GM21825 (cell line): Measurements from ENCODE around the gene SWT1.
A peak's percentile ranks its signal among the peaks of the same experiment; 100 is the strongest.
"Not testable (repeated sequence)": the region's sequence is repeated elsewhere in the genome, so short reads cannot be mapped to it uniquely, and the experiment has no call there.

ENCODE experiments used
- ATAC-seq: cut with Tn5 transposase; IDR thresholded peaks from one replicate; pipeline ENCODE4 v1.9.1; 2021; ENCODE audit warnings: mild to moderate bottlenecking, moderate library complexity; ENCODE audit not compliant: unreplicated experiment

Gene SWT1

DNA sequence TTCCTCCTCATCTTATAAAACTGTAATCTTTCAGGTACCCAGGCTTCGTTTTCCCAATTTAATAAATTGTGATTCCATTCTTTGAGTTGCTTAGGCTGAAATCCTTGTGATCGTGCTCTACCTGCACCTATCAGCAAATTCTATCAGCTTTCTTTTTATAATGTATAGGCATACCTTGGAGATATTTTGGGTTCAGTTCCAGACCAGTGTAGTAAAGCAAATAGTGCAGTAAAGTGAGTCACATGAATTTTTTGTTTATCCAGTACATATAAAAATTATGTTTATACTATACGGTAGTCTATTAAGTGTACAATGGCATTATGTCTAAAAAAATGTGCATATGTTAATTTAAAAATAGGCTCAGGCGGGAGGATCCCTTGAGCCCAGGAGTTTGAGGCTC is 5.5 kb downstream of the SWT1 start:
- ATAC-seq, result no peak

DNA sequence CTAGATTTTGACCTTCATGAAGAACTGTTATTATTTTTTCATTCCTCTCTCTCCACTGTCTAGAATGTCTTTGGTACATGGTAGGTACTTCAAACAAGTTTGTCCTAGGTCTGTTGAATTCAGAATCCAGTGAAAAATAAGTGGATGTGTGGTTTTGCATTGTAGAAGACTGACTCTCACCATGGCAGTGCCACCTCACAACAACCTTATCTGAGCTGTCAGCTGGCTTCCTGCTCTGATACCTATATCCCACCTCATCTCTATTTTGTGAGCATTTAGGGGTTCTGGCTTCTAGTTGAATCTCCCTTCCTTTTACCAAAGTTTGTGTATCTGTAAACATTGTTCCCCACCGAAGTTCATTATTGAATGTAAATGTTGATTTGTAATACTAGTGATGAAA is 9.1 kb downstream of the SWT1 start:
- ATAC-seq, result no peak

DNA sequence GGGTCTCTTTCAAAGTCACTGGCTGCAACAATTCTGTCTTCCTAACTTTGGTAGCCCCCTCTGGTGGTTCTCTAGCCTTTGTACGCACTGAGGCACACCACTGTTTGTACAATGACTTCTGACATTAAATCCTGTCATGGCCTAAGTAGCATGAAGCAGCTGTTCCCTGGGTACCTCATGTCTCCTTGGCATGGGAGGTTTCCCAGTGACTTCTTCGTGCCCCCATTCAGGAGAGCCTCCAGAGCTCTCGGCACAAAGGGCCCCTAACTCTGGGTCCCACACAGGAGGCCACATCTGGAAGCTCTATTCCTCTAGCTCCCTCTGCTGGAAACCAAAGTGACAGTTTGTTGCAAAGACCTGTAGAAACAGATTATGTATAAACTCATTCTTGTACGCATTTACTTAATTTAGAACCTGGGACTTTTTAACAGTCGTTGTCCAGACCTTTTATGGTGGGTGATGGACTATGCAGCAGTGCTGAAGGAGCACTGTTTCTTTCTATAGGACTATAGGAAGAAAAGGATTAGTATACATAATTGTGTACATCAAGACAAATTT is 13.4 kb downstream of the SWT1 start:
- peak; percentile 88 for ATAC-seq

DNA sequence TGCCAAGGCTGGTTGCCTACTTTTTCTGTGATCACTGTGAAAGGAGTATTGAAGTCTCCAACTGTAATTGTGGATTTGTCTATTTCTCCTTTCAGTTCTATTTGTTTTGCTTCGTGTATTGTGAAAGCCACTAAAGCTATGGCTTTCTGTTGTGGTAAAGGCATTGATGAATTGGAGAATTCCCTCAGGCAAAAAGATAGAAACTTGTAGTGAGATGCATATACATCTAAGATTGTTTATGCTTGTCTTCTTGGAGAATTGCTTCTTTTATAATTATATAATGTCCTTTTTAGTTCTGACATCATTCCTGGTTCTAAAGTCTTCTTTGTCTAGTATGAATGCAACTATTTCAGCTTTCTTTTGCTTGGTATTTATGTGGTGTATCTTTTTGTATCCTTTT is 36.8 kb downstream of the SWT1 start:
- no peak for ATAC-seq

DNA sequence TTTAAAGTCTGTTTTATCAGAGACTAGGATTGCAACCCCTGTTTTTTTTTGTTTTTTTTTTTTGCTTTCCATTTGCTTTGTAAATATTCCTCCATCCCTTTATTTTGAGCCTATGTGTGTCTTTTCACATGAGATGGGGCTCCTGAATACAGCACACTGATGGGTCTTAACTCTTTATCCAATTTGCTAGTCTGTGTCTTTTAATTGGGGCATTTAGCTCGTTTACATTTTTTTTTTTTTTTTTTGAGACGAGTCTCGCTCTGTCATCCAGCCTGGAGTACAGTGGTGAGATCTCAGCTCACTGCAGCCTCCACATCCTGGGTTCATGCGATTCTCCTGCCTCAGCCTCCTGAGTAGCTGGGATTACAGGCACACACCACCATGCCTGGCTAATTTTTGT is 41.7 kb downstream of the SWT1 start:
- not testable (repeated sequence) for ATAC-seq

DNA sequence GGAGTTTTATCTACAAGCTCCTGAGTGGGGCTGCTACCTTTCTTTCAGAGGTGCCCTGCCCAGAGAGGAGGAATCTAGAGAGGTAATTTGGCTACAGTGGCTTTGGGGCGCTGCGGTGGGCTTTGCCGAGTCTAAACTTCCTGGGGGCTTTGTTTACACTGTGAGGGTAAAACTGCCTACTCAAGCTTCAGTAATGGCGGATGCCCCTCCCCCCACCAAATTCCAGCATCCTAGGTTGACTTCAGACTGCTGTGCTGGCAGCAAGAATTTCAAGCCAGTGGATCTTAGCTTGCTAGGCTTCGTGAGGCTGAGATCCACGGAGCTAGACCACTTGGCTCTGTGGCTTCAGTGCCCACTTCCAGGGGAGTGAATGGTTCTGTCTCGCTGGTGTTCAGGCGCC is 43.9 kb downstream of the SWT1 start:
- no peak for ATAC-seq

DNA sequence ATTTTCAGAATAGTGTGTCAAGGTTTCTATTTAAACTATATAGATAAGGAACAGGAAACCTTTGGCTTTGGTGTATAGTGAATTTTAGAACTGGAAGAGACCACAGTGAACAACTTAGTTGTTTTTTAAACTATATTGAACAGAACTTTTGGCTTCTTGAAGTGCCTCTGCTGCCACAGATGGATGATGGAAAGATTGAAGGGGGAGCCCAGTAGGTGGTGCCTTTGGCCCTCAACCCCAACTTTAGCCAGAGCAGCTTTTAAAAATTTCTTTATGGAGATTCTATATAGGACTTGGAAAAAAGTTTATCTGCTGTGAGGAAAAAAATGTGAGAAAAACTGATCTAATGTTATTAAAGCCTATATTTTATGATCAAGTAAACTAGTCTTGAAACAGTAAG is 50.2 kb downstream of the SWT1 start:
- no peak for ATAC-seq

DNA sequence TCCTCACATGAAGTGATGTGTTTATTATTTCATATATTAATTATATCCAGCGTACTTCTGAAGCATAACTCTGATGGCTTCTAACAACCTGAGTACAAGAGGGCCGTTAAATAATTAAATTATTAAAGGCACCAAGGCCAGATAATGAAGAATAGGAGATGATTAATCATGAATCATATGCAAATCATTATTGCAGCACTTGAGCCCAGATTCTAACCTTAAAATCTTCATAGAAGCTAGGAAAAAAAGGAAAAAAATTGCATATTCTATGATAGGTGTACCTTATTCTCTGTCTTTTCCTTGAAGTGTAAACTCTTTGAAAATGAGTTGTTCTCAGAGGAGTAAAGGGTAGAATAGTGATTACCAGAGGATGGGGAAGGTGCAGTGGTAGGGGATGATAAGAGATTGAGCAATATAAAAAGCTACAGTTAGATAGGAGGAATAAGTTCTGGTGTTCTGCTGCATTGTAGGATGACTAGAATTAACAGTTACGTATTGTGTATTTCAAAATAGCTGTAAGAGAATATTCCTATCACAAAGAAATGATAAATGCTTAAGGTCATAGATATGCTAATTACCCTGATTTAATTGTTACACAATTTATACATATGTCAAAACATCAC is 51.1 kb downstream of the SWT1 start:
- no peak for ATAC-seq

DNA sequence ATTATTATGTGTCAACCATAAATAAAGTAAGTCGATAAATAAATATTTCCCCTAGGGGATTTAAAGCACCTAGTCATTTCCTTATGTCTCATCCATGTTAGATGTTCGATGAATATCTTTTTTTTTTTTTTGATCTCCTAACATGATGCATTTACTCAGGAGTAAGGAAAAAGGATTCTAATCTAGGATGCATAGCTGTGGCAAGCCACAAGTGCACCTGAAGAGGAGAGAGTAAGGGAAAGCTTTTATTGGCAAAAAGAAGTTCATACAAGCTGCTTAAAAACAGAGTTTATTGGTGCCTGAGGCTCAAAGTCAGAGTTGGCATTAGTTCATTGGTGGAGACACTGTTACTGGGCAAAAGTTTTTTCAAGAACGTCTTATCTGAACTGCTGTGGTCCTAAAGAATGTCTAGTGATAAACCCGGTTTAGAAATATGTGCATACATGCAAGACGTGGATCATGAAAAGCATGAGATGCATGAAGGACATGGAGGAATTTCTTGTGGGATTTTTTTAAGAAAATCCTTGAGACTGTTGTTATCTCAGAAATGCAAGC is 51.7 kb downstream of the SWT1 start:
- ATAC-seq, result no peak

DNA sequence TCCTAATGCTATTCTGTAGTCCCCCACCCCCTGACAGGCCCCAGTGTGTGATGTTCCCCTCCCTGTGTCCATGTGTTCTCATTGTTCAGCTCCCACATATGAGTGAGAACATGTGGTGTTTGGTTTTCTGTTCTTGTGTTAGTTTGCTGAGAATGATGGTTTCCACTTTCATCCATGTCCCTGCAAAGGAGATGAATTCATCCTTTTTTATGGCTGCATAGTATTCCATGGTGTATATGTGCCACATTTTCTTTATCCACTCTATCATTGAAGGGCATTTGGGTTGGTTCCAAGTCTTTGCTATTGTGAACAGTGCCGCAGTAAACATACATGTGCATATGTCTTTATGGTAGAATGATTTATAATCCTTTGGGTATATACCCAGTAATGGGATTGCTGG is 52.4 kb downstream of the SWT1 start:
- ATAC-seq, result not testable (repeated sequence)

DNA sequence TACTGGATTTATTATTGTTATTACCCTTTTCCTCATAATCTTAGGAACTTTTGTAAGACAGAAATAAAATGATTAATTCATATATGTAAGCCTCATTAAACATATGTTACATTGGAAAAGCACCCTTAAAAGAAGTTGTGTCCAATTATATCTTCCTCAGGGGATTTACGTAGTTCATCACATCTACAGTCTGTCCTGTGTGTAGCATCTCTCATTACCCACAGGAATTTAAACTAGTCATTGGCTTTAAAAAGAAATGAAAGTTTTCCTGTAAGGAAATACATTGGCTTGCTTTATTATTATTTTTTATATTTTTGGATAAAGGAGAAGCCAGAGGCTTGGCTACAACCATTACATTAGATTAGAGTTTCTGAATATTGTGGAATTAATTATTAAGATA is 56.1 kb downstream of the SWT1 start:
- no peak for ATAC-seq

DNA sequence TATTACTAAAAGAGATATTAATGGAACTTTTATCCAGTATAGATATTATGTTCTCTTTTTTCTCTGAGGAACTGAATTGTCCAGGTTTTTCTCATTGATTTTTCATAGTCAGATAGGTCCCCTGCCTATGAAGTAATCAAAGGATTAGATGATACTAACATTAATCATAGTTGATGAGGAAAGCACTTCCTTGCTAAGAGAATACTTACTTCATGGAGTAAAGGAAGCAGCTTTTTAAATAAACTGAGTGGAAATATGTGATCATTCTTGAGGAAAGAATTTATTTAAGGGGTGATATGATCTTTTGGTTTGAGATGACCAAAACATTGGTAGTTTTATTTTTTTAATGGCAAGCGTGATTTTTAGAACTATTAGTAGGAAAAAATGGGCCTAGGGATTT is 58.9 kb downstream of the SWT1 start:
- no peak for ATAC-seq

DNA sequence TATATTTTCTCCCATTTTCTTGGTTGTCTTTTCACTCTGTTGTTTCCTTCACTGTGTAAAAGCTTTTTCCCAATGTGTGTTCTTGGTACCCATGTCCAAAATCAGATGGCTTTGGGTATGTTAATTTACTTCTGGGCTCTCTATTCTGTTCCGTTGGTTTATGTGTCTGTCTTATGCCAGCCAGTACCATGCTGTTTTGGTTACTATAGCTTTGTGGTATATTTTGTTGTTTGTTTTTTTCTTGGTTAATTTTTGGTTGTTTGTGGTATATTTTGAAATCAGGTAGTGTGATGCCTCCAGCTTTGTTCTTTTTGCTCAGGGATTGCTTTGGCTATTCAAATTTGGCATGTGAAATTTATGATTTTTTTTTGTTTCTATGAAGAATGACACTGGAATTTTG is 67.2 kb downstream of the SWT1 start:
- no peak for ATAC-seq

DNA sequence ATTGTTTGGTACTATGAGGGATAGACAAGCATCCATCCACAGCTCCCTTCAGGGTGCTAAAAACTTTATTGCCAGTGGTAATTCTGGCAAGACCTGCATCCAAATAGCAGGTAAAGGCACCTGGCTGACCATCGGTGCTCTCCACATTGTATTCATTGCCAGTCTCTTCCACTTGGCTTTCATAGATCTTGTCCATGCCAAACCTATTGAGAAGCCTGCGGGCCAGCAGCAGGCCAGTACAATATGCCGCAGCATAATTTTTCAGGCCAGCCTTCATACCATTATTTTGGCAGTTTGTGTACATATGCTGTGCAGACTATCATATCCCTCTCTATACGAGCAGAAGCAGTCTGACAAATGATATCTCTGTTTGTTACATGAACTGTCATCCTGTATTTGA is 70.2 kb downstream of the SWT1 start:
- ATAC-seq, result no peak

DNA sequence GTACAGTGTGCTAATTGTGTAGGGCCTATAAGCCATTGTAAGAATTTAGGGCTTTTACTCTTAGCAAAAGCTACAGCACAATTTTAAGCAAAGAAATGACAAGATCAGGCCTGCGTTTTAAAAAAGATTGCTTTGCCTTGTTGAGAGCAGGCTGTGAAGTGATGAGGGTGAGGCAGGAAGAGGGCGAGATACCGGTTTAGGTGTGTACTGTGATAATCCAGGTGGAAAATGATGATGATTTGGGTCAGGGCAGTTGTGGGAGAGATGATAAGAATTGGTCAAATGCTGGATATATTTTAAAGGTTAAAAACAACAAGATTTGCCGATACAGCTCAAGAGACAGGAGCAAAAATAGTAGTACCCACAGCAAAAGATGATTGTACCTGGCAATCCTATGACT is 72.0 kb downstream of the SWT1 start:
- no peak for ATAC-seq

DNA sequence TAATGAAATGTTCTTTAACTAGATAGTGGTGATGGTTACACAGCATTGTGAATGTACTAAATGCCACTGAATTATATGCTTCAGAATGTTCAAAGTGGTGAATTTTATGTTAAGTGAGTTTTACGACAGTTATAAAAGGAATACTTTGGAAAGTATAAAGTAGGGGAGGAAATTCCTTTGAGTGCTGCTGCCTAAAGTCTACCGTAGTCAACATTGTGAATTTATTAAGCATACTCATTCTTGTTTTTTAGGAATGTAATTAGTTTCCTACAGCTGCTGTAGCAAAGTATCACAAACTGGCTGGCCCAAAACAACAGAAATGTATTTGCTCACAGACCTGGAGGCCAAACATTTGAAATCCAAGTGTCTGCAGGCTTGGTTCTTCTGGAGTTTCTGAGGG is 73.0 kb downstream of the SWT1 start:
- no peak for ATAC-seq

DNA sequence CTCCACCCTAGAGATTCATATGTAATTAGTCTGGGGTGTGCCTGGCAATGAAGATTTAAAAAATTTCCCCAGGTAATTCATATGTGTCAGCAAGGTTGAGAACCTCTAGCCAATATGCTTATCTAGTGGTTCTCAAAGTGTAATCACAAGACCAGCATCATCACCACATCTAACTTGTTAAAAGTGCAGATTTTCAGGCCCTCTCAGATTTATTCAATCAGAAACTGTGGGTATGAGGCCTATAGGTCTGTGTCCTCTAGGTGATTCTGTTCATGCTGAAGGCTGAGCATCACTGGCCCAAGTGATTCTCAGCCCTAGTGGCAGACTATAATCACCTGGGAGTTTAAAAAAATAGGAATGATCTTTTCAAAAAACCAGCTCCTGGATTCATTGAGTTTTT is 75.9 kb downstream of the SWT1 start:
- no peak for ATAC-seq

DNA sequence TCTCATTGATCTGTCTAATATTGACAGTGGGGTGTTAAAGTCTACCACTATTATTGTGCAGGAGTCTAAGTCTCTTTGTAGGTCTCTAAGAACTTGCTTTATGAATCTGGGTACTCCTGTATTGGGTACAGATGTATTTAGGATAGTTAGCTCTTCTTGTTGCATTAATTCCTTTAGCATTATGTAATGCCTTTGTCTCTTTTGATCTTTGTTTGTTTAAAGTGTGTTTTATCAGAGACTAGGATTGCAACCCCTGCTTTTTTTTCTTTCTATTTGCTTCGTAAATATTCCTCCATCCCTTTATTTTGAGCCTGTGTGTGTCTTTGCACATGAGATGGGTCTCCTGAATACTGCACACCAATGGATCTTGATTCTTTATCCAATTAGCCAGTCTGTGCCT is 77.2 kb downstream of the SWT1 start:
- not testable (repeated sequence) for ATAC-seq

DNA sequence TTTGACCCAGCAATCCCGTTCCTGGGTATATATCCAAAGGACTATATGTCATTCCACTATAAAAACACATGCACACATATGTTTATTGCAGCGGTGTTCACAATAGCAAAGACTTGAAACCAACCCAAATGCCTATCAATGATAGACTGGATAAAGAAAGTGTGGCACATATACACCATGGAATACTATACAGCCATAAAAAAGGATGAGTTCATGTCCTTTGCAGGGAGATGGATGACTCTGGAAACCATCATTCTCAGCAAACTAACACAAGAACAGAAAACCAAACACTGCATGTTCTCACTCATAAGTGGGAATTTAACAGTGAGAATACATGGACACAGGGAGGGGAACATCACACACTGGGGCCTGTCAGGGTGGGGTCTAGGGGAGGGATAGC is 80.2 kb downstream of the SWT1 start:
- not testable (repeated sequence) for ATAC-seq

DNA sequence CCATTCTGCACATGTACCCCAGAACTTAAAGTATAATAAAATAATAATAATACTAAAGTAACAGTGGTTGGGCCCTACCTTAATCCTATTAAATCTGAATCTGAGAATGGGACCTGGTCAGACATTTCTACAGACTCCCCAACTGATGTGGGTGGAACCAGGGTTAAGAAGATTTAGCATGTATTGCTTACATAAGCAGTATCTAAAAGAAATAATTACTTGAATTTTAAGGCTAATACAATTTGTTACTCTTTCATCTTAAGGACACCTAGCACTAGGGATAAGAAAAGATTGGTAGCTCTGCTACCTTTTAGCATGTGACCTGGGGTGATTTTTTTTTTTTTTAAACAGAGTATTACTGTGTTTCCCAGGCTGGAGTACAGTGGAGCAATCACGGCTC is 80.7 kb downstream of the SWT1 start:
- no peak for ATAC-seq

DNA sequence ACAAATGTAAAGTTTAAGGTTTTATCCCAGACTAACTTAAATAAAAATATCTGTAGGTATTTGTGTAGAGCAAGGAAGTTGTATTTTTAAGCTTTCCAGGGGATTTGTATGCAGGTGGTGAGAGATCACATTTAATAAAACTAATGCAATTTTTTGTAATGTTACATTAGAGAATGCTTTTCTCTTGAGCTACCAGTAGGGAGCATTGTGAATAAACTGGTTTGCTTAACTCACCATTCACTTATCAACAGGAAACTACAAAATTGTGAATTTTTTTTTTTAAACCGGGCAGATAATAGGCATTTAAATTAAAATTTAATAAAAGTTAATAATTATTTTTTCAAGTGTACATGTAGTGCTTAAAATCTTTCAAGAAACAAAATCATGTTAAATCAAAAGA is 81.5 kb downstream of the SWT1 start:
- ATAC-seq, result no peak

DNA sequence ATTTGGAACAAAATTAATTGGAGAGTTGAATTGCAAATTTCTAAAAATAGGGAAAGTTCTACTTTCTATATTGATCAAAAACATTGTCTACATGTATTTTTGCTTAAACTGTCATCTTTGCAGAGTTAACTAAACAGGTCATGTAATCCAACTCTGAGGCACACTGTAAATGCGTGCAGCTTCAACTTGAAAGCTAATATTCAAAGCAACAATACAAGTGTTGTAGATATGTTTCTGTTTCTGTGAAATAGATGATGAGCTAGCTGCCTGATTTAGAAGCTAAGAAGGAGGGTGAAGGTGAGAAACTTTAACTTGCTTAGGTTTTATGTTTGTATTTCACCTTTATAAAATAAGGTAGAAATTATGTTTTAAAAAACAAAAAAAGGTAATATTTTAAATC is 82.9 kb downstream of the SWT1 start:
- no peak for ATAC-seq

DNA sequence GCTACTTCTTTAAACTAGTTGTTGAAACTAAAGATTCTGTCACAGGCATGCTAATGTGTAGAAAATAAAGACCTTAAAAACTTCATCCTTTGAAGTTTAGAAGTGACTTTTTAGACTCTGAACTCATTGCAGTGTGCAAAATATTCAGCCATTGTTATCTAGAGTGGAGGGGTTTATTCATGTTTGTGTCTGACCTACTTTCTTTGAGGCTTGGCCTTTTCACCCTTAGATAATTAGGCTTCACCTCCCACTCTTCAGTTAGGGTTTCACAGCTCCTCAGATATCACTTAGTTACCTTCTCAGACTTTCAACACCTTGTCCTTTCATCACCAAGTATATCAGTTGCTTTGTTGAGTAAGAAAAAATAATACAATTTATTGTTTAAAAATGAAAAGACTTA is 84.2 kb downstream of the SWT1 start:
- no peak for ATAC-seq
